GM23338 (cell line): ENCODE data around the gene BUB1. TPM values are rescaled to one million over a fixed set of nuclear protein-coding genes. Genes with fewer than 3 reads are reported as not detected.
"Not testable (repeated sequence)": the region's sequence is repeated elsewhere in the genome, so short reads cannot be mapped to it uniquely, and the experiment has no call there.

Experiments
- ATAC-seq: fragments of 200-7000 bp; cut with Tn5 transposase; 3 replicates; pipeline ENCODE4 v1.9.1; 2020
- DNase-seq: peaks from one replicate; pipeline ENCODE4 v3.0.0-alpha.2; 2015; ENCODE audit warnings: low spot score
- H2AFZ ChIP-seq: fragments of 200-600 bp; sonication (generic); 2 replicates; pipeline ENCODE4 v1.8.0; 2016; ENCODE audit warnings: antibody characterized with exemption, mild to moderate bottlenecking, moderate library complexity
- H3F3A ChIP-seq: fragments of 200-600 bp; sonication (generic); replicated peaks from 2 replicates; pipeline ENCODE4 v1.8.0; 2017; ENCODE audit warnings: antibody characterized with exemption, mixed run types, low read depth
- H3K27ac ChIP-seq: fragments of 200-600 bp; sonication (generic); 2 replicates; pipeline ENCODE4 v1.6.1; 2016; ENCODE audit warnings: low read depth
- H3K27me3 ChIP-seq: fragments of 200-600 bp; sonication (generic); 2 replicates; pipeline ENCODE4 v1.8.0; 2016; ENCODE audit warnings: mild to moderate bottlenecking, mixed run types, moderate library complexity; ENCODE audit not compliant: insufficient read depth
- H3K36me3 ChIP-seq: fragments of 200-600 bp; sonication (generic); 2 replicates; pipeline ENCODE4 v1.8.0; 2016; ENCODE audit warnings: mild to moderate bottlenecking; ENCODE audit not compliant: insufficient read depth
- H3K4me1 ChIP-seq: fragments of 200-600 bp; sonication (generic); 2 replicates; pipeline ENCODE4 v1.8.0; 2016; ENCODE audit warnings: mild to moderate bottlenecking, moderate library complexity; ENCODE audit not compliant: insufficient read depth
- H3K4me2 ChIP-seq: fragments of 200-600 bp; sonication (generic); 2 replicates; pipeline ENCODE4 v1.7.1; 2017; ENCODE audit warnings: mixed run types
- H3K4me3 ChIP-seq: fragments of 200-600 bp; sonication (generic); 2 replicates; pipeline ENCODE4 v1.6.1; 2016; ENCODE audit warnings: mixed run types
- H3K79me2 ChIP-seq: fragments of 200-600 bp; sonication (generic); replicated peaks from 2 replicates; pipeline ENCODE4 v1.8.0; 2017; ENCODE audit warnings: mild to moderate bottlenecking; ENCODE audit not compliant: insufficient read depth
- H3K9me2 ChIP-seq: fragments of 200-600 bp; sonication (generic); 2 replicates; pipeline ENCODE4 v1.8.0; 2017; ENCODE audit not compliant: insufficient read depth
- H4K20me1 ChIP-seq: fragments of 200-600 bp; sonication (generic); replicated peaks from 2 replicates; pipeline ENCODE4 v1.8.0; 2017; ENCODE audit warnings: mild to moderate bottlenecking; ENCODE audit not compliant: insufficient read depth
- H3K27ac Mint-ChIP-seq: 2 replicates; pipeline ENCODE4 v1.8.0; 2020; ENCODE audit warnings: inconsistent platforms, mild to moderate bottlenecking, moderate library complexity, mixed read lengths
- H3K27me3 Mint-ChIP-seq: 3 replicates; pipeline ENCODE4 v1.8.0; 2022; ENCODE audit warnings: low read depth, mild to moderate bottlenecking, moderate library complexity, mixed read lengths, inconsistent platforms; ENCODE audit not compliant: insufficient read depth, poor library complexity
- H3K36me3 Mint-ChIP-seq: 3 replicates; pipeline ENCODE4 v1.8.0; 2021; ENCODE audit warnings: low read depth, mild to moderate bottlenecking, inconsistent platforms, moderate library complexity, mixed read lengths
- H3K4me1 Mint-ChIP-seq: 3 replicates; pipeline ENCODE4 v1.8.0; 2020; ENCODE audit warnings: mild to moderate bottlenecking, inconsistent platforms, mixed read lengths
- H3K4me3 Mint-ChIP-seq: 3 replicates; pipeline ENCODE4 v1.8.0; 2021; ENCODE audit warnings: moderate library complexity, mild to moderate bottlenecking, inconsistent platforms, mixed read lengths
- H3K9me3 Mint-ChIP-seq: 3 replicates; pipeline ENCODE4 v1.8.0; 2020; ENCODE audit warnings: moderate library complexity, mild to moderate bottlenecking, inconsistent platforms, mixed read lengths
- polyA plus RNA-seq: library from polyadenylated mRNA; unstranded; fragments of >200 nt; fragmentation: Nextera tagmentation; extraction: Ambion mirVana; gene quantifications from 2 replicates; pipeline ENCODE4 v1.2.1, GENCODE V29; 2016
- total RNA-seq: library from RNA; depleted of rRNA; stranded (reverse); fragments of >200 nt; shearing (Covaris generic); gene quantifications from 2 replicates; pipeline ENCODE4 v1.2.3, GENCODE V29; 2014

The BUB1 gene
- total and polyA plus RNA-seq, 2 experiments from 2014 or later = 59.4 to 184 TPM

DNA sequence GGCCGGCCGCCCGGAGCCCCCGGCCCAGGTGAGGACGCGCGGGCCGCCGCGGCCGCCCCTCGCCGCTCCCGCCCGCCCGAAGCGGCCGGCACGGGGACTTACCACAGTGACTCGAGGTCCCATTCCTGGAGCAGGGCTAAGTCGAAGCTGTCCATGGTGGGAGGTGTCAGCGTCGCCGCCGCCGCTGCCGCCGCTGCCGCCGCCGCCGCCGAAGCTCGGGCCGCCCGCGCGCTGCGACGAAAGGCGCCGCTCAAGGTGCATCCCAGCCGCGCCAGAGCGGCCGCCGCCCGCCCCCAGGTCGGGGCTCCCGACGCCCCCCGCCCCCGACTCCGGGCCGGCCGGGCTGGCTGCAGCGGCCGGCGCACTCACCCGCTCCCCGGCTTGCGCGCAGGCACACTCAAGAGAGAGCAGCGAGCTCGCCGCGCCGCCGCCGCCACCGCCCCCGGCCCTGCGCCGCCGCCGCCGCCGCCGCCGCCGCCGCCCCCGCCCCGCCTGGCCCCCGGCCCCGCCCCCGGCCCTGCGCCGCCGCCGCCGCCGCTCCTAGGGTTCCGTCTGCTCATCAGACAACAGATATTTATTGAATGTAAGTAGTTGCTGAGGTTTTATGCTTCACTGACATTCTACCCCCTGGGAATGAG, 67.1 kb downstream of the BUB1 start:
- H3K4me3 Mint-ChIP-seq = peak overlapping the region; percentile 42; the same call in 1 of the 3 replicates
- H3K27me3 ChIP-seq, DNase-seq, H3K27me3 Mint-ChIP-seq, H3K4me1 ChIP-seq, H3K4me2 ChIP-seq, H4K20me1 ChIP-seq, H3K4me3 ChIP-seq, H3K36me3 ChIP-seq, H3K9me2 ChIP-seq, H3K79me2 ChIP-seq, H3K36me3 Mint-ChIP-seq, H3K9me3 Mint-ChIP-seq, H3F3A ChIP-seq, H3K4me1 Mint-ChIP-seq, H3K27ac ChIP-seq, H3K27ac Mint-ChIP-seq, H2AFZ ChIP-seq: not testable (repeated sequence)
- ATAC-seq = peak; percentile 73

DNA sequence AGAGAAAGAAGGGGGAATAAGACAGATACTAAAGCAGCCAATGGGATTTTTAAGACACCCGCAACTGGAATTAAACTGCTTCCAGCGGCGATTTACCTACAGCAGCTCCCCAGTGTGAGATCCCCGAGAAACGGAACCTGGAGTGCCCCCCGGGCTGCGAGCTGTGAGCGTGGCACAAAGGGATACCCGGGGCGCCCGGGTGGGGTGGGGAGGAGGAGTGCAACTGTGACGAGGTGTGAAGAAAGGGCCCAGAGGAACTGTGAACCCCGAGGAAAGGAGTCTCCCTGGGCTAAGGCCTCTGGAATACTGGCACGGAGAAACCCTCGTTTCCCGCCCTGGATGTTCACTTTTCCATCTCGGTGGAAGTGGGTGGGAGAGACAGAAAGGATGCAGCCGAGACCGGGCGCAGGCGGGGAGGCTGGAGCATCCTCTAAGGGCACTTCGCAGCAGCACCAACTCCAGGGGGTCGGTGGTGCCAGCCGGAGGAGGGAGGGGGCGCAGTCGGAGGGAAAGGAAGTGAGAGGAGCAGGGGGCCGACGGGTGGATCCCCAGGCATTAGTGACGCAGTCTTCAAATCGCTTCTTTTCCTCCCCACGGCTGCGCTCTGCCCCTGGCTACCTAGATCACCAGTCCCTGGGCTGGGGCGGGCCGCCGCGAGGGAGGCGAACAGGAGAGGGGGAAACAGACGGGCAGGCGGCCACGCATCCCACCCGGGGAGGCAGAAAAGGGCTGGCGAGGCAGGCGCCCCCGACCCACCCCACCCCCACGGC, 67.8 kb downstream of the BUB1 start:
- H3K36me3 ChIP-seq, H3K79me2 ChIP-seq, H3K4me1 ChIP-seq, H2AFZ ChIP-seq, H3K4me1 Mint-ChIP-seq, H3K27me3 Mint-ChIP-seq, H3K9me2 ChIP-seq, H3K27ac ChIP-seq, H4K20me1 ChIP-seq, H3K4me3 Mint-ChIP-seq, H3F3A ChIP-seq, H3K27me3 ChIP-seq, H3K9me3 Mint-ChIP-seq, H3K27ac Mint-ChIP-seq, DNase-seq, H3K36me3 Mint-ChIP-seq: not testable (repeated sequence)
- H3K4me2 ChIP-seq = peak overlapping the region; percentile 65; the same call in 1 of the 2 replicates
- ATAC-seq = peak; percentile 74
- H3K4me3 ChIP-seq = peak overlapping the region; percentile 44; the same call in 1 of the 2 replicates

GRCh38 chr2:110608788-110609502, 68.9 kb downstream of the BUB1 start:
- H4K20me1 ChIP-seq, H3K79me2 ChIP-seq, H3K36me3 Mint-ChIP-seq, H3K4me3 Mint-ChIP-seq, H3K27me3 Mint-ChIP-seq, H3K9me3 Mint-ChIP-seq, H3K27ac ChIP-seq, ATAC-seq, H3K4me1 ChIP-seq, H3K9me2 ChIP-seq, H3K27ac Mint-ChIP-seq, H3K4me1 Mint-ChIP-seq, H3K4me2 ChIP-seq, H3F3A ChIP-seq, DNase-seq, H3K36me3 ChIP-seq, H3K27me3 ChIP-seq, H2AFZ ChIP-seq, H3K4me3 ChIP-seq: not testable (repeated sequence)

DNA sequence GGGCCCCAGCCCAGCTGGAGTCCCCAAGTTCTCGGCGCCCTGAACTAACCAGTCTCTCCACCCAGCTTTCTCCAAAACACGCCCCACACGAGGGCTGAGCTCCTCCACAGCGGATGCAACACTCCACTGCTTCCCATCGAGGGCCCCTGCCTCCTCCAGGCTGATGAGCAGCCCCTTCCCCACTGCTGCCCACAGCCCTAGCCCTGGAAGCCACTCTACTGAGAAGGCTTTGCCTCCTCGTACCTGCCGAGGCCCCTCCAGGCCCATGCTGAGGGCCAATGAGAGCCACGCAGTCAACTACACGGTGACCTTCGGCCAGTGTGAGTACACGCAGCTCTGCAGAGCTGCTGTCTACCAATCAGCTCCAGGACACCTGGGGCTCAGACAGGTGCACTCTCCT, 72.8 kb downstream of the BUB1 start:
- H3K27me3 Mint-ChIP-seq, H3K4me3 Mint-ChIP-seq, H3K4me3 ChIP-seq, H3K79me2 ChIP-seq, H3K27ac ChIP-seq, DNase-seq, H3K4me1 Mint-ChIP-seq, H3K27ac Mint-ChIP-seq, H4K20me1 ChIP-seq, H3K27me3 ChIP-seq, H2AFZ ChIP-seq, H3K4me2 ChIP-seq, H3K9me2 ChIP-seq, H3K9me3 Mint-ChIP-seq, H3F3A ChIP-seq, H3K36me3 Mint-ChIP-seq, H3K4me1 ChIP-seq, H3K36me3 ChIP-seq: not testable (repeated sequence)
- ATAC-seq = peak; percentile 73

DNA sequence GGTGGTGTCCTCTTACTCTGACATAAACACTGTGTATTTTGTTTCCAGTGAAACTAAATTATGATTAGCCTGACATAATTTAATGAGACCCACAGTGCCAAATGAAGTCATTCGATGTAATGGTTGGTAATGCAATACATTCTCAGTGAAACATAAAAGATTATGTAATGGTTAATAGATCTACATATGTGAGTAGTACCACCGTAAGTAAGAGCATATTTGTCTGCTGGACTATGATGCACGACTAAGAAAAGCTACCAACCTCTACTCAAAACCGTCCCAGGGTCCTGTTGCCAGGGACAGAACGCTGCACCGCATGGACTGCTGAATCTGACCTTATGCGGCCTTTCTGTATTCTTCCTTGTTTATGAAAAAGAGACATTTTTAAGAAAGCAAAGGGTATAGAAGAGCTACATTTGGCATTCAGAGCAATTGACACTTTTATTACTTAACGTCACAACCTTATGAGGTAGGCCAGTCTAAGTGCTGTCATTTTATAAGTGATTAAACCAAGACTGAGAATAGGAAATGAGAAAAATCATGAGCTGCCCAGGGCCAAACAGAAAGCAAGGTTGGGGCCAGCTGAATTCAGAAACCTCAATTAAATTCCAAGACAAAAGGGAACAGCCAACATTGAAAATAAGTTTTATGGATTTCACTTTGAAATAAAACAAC, 73.8 kb downstream of the BUB1 start:
- H3K4me2 ChIP-seq, H3K4me1 Mint-ChIP-seq: not testable (repeated sequence)

DNA sequence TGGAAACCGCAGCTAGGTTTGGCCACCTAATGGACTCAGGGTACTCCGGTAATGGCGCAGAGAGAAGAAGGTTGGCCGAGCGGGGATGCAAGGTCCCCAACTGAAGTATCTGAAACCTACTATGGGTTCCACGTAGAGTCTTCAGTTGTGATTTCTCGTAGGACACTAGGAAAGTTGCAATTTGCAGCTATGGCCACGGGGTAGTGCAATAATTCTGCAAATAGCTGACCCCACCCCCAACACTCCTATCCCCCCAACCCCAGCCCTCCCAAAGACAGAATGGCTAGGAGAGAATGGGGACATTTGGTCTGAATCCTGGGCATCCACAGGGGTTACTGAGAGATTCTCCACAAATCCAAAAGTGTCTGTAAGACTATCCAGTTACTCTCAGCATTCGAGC, 75.7 kb downstream of the BUB1 start:
- not testable (repeated sequence) for H3K4me2 ChIP-seq, H2AFZ ChIP-seq, H3K79me2 ChIP-seq, H3K4me3 ChIP-seq, H3K9me3 Mint-ChIP-seq, H3F3A ChIP-seq, H3K27me3 ChIP-seq, H3K27ac Mint-ChIP-seq, H3K36me3 ChIP-seq, H4K20me1 ChIP-seq, H3K4me1 Mint-ChIP-seq, H3K27me3 Mint-ChIP-seq, DNase-seq, H3K4me1 ChIP-seq, H3K27ac ChIP-seq, H3K36me3 Mint-ChIP-seq, H3K9me2 ChIP-seq, H3K4me3 Mint-ChIP-seq
- peak; percentile 49 for ATAC-seq

More for the DNA sequence above, 73.8 kb downstream of the BUB1 start:
- not testable (repeated sequence) for ATAC-seq, H3K4me1 ChIP-seq, H4K20me1 ChIP-seq, H3K27ac Mint-ChIP-seq, H3K27me3 Mint-ChIP-seq, H3K27me3 ChIP-seq, H3K79me2 ChIP-seq, H3F3A ChIP-seq, H3K36me3 Mint-ChIP-seq, H3K27ac ChIP-seq, H3K4me3 Mint-ChIP-seq, DNase-seq, H3K36me3 ChIP-seq, H2AFZ ChIP-seq, H3K9me2 ChIP-seq, H3K9me3 Mint-ChIP-seq, H3K4me3 ChIP-seq
